Esophagus muscularis mucosa (tissue), 3 donors: Measurements from ENCODE around the gene AQP2.

Experiments
- POLR2A ChIP-seq: fragments of 450-650 bp; IDR thresholded peaks from one replicate; pipeline ENCODE4 v1.6.1; 2017; ENCODE audit warnings: antibody characterized with exemption, moderate library complexity, mild to moderate bottlenecking, low read depth
- POLR2AphosphoS5 ChIP-seq, 2 donors: sonication (generic); formaldehyde crosslinking; IDR thresholded peaks; one replicate each; pipeline ENCODE4 v1.6.1; 2017; ENCODE audit warnings: antibody characterized with exemption in 2 of 2
- TF ChIP-seq, protein P1 (sequence below), 3 experiments: fragments of 200-600 bp in 2 of 3; fragments of 450-650 bp in 1 of 3; sonication (generic) in 2 of 3; IDR thresholded peaks; one replicate each; pipeline ENCODE4 v1.5.1; 2017 to 2019; ENCODE audit warnings: antibody characterized with exemption in 3 of 3, mild to moderate bottlenecking in 2 of 3, moderate library complexity in 1 of 3

DNA sequence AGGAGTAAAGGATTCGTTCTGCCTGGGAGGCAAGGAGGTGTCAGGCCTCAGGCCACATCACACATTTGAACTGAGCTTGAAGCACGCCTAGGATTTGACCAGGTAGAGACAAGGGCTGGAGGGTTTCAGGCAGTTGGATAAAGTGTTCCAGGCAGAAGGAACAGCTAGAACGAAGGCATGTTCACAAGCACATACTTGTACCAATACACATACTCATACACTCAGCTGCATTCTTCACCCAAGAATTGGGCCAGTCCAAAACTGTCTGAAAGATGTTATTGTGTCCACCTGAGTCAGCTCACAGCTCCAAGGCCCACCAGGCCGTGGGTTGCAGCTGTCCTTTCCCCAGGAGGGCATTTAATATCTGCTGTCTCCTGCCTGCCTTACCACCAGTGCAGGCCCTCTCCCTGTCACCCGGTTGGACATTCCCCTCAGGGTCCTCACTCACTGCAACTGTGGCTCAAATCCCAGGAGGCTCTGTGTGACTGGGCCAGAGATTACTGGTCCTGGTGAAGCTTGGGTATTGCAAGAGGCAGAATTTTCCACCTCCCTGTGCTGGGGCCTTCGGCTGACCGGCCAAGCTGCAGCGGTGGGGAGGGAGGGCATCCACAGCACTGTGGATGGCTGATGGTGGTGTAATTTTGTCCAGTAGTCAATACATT is 12.8 kb upstream of the AQP2 start:
- TF ChIP-seq, protein P1, sequence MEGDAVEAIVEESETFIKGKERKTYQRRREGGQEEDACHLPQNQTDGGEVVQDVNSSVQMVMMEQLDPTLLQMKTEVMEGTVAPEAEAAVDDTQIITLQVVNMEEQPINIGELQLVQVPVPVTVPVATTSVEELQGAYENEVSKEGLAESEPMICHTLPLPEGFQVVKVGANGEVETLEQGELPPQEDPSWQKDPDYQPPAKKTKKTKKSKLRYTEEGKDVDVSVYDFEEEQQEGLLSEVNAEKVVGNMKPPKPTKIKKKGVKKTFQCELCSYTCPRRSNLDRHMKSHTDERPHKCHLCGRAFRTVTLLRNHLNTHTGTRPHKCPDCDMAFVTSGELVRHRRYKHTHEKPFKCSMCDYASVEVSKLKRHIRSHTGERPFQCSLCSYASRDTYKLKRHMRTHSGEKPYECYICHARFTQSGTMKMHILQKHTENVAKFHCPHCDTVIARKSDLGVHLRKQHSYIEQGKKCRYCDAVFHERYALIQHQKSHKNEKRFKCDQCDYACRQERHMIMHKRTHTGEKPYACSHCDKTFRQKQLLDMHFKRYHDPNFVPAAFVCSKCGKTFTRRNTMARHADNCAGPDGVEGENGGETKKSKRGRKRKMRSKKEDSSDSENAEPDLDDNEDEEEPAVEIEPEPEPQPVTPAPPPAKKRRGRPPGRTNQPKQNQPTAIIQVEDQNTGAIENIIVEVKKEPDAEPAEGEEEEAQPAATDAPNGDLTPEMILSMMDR (IDR thresholded peaks at IDR 0.05): no peak
- TF ChIP-seq POLR2AphosphoS5 (IDR thresholded peaks at IDR 0.05) (no peak), POLR2A (no peak)
